ENCODE results near the gene LMF1.
"Not testable (repeated sequence)": the region's sequence is repeated elsewhere in the genome, so short reads cannot be mapped to it uniquely, and the experiment has no call there.

The LMF1 gene

GRCh38 chr16:886802-887731, 83.7 kb downstream of the LMF1 start:
- Histone ChIP-seq H3K36me3 (ENCODE audit: control insufficient read depth in 2 of 2, insufficient read depth in 2 of 2, low read length in 2 of 2) (peaks cover 4 to 5% of the 10 kb centered on the region in 2 donors), H3K9me3 (ENCODE audit: control insufficient read depth in 2 of 2, low read length in 2 of 2) (no peaks in the 10 kb centered on the region), H3K4me3 (ENCODE audit: low read length in 2 of 2) (no peak overlapping the region), H3K27ac (ENCODE audit: low read depth in 2 of 2, low read length in 2 of 2) (no peak overlapping the region), H3K9ac (ENCODE audit: low read depth in 1 of 2, low read length in 2 of 2) (no peak overlapping the region), H3K27me3 (ENCODE audit: control insufficient read depth in 2 of 2, insufficient read depth in 2 of 2, low read length in 2 of 2) (no peaks in the 10 kb centered on the region), H3K4me1 (ENCODE audit: control insufficient read depth in 2 of 2, insufficient read depth in 2 of 2, low read length in 2 of 2) (no peaks in the 10 kb centered on the region)

- Histone ChIP-seq H3K27me3 (ENCODE audit: control insufficient read depth in 2 of 2, insufficient read depth in 2 of 2, low read length in 2 of 2) (no peaks in the 10 kb centered on the region), H3K36me3 (ENCODE audit: control insufficient read depth in 2 of 2, insufficient read depth in 2 of 2, low read length in 2 of 2) (peaks cover 0 to 5% of the 10 kb centered on the region in 2 donors), H3K4me3 (ENCODE audit: low read length in 2 of 2) (no peak overlapping the region), H3K9ac (ENCODE audit: low read depth in 1 of 2, low read length in 2 of 2) (no peak overlapping the region), H3K4me1 (ENCODE audit: control insufficient read depth in 2 of 2, insufficient read depth in 2 of 2, low read length in 2 of 2) (no peaks in the 10 kb centered on the region), H3K9me3 (ENCODE audit: control insufficient read depth in 2 of 2, low read length in 2 of 2) (no peaks in the 10 kb centered on the region), H3K27ac (ENCODE audit: low read depth in 2 of 2, low read length in 2 of 2) (no peak overlapping the region)
Observed at GRCh38 chr16:886084-886543, 84.7 kb downstream of the LMF1 start.

- peaks cover 0 to 5% of the 10 kb centered on the region in 2 donors for H3K36me3 ChIP-seq (ENCODE audit: control insufficient read depth in 2 of 2, insufficient read depth in 2 of 2, low read length in 2 of 2)
- H3K27ac ChIP-seq (ENCODE audit: low read depth in 2 of 2, low read length in 2 of 2): no peak overlapping the region
Observed at GRCh38 chr16:885391-885790, 85.4 kb downstream of the LMF1 start.

GRCh38 chr16:884232-884631, 86.6 kb downstream of the LMF1 start:
- Histone ChIP-seq H3K4me1 (ENCODE audit: control insufficient read depth in 2 of 2, insufficient read depth in 2 of 2, low read length in 2 of 2) (no peaks in the 10 kb centered on the region), H3K36me3 (ENCODE audit: control insufficient read depth in 2 of 2, insufficient read depth in 2 of 2, low read length in 2 of 2) (peaks cover 0 to 5% of the 10 kb centered on the region in 2 donors), H3K9ac (ENCODE audit: low read depth in 1 of 2, low read length in 2 of 2) (no peak overlapping the region)

More at GRCh38 chr16:885391-885790, 85.4 kb downstream of the LMF1 start:
- Histone ChIP-seq H3K9ac (ENCODE audit: low read depth in 1 of 2, low read length in 2 of 2) (no peak overlapping the region), H3K4me1 (ENCODE audit: control insufficient read depth in 2 of 2, insufficient read depth in 2 of 2, low read length in 2 of 2) (no peaks in the 10 kb centered on the region), H3K4me3 (ENCODE audit: low read length in 2 of 2) (no peak overlapping the region), H3K9me3 (ENCODE audit: control insufficient read depth in 2 of 2, low read length in 2 of 2) (no peaks in the 10 kb centered on the region), H3K27me3 (ENCODE audit: control insufficient read depth in 2 of 2, insufficient read depth in 2 of 2, low read length in 2 of 2) (no peaks in the 10 kb centered on the region)

GRCh38 chr16:883781-884180, 87.0 kb downstream of the LMF1 start:
- no peaks in the 10 kb centered on the region for H3K4me1 ChIP-seq (ENCODE audit: control insufficient read depth in 2 of 2, insufficient read depth in 2 of 2, low read length in 2 of 2)
- peaks cover 0 to 5% of the 10 kb centered on the region in 2 donors for H3K36me3 ChIP-seq (ENCODE audit: control insufficient read depth in 2 of 2, insufficient read depth in 2 of 2, low read length in 2 of 2)
- no peak overlapping the region for H3K9ac ChIP-seq (ENCODE audit: low read depth in 1 of 2, low read length in 2 of 2)
- H3K27me3 ChIP-seq (ENCODE audit: control insufficient read depth in 2 of 2, insufficient read depth in 2 of 2, low read length in 2 of 2): no peaks in the 10 kb centered on the region
- no peak overlapping the region for H3K4me3 ChIP-seq (ENCODE audit: low read length in 2 of 2)
- no peak overlapping the region for H3K27ac ChIP-seq (ENCODE audit: low read depth in 2 of 2, low read length in 2 of 2)
- no peaks in the 10 kb centered on the region for H3K9me3 ChIP-seq (ENCODE audit: control insufficient read depth in 2 of 2, low read length in 2 of 2)

More at GRCh38 chr16:884232-884631, 86.6 kb downstream of the LMF1 start:
- H3K27me3 ChIP-seq (ENCODE audit: control insufficient read depth in 2 of 2, insufficient read depth in 2 of 2, low read length in 2 of 2): no peaks in the 10 kb centered on the region
- H3K4me3 ChIP-seq (ENCODE audit: low read length in 2 of 2): no peak overlapping the region
- no peak overlapping the region for H3K27ac ChIP-seq (ENCODE audit: low read depth in 2 of 2, low read length in 2 of 2)
- no peaks in the 10 kb centered on the region for H3K9me3 ChIP-seq (ENCODE audit: control insufficient read depth in 2 of 2, low read length in 2 of 2)

- peaks cover 0 to 5% of the 10 kb centered on the region in 2 donors for H3K36me3 ChIP-seq (ENCODE audit: control insufficient read depth in 2 of 2, insufficient read depth in 2 of 2, low read length in 2 of 2)
- H3K4me1 ChIP-seq (ENCODE audit: control insufficient read depth in 2 of 2, insufficient read depth in 2 of 2, low read length in 2 of 2): no peaks in the 10 kb centered on the region
- no peak overlapping the region for H3K4me3 ChIP-seq (ENCODE audit: low read length in 2 of 2)
- H3K9me3 ChIP-seq (ENCODE audit: control insufficient read depth in 2 of 2, low read length in 2 of 2): no peaks in the 10 kb centered on the region
- H3K27ac ChIP-seq (ENCODE audit: low read depth in 2 of 2, low read length in 2 of 2): no peak overlapping the region
- no peaks in the 10 kb centered on the region for H3K27me3 ChIP-seq (ENCODE audit: control insufficient read depth in 2 of 2, insufficient read depth in 2 of 2, low read length in 2 of 2)
- H3K9ac ChIP-seq (ENCODE audit: low read depth in 1 of 2, low read length in 2 of 2): no peak overlapping the region
Observed at GRCh38 chr16:883340-883739, 87.4 kb downstream of the LMF1 start.

GRCh38 chr16:882671-883070, 88.1 kb downstream of the LMF1 start:
- H3K27ac ChIP-seq (ENCODE audit: low read depth in 2 of 2, low read length in 2 of 2); H3K9ac ChIP-seq (ENCODE audit: low read depth in 1 of 2, low read length in 2 of 2); H3K4me1 ChIP-seq (ENCODE audit: control insufficient read depth in 2 of 2, insufficient read depth in 2 of 2, low read length in 2 of 2); H3K9me3 ChIP-seq (ENCODE audit: control insufficient read depth in 2 of 2, low read length in 2 of 2); H3K36me3 ChIP-seq (ENCODE audit: control insufficient read depth in 2 of 2, insufficient read depth in 2 of 2, low read length in 2 of 2); H3K27me3 ChIP-seq (ENCODE audit: control insufficient read depth in 2 of 2, insufficient read depth in 2 of 2, low read length in 2 of 2); H3K4me3 ChIP-seq (ENCODE audit: low read length in 2 of 2): not testable (repeated sequence)

GRCh38 chr16:882256-882655, 88.5 kb downstream of the LMF1 start:
- no peaks in the 10 kb centered on the region for H3K27me3 ChIP-seq (ENCODE audit: control insufficient read depth in 2 of 2, insufficient read depth in 2 of 2, low read length in 2 of 2)
- H3K36me3 ChIP-seq (ENCODE audit: control insufficient read depth in 2 of 2, insufficient read depth in 2 of 2, low read length in 2 of 2): peaks cover 0 to 5% of the 10 kb centered on the region in 2 donors
- no peak overlapping the region for H3K9ac ChIP-seq (ENCODE audit: low read depth in 1 of 2, low read length in 2 of 2)
- no peaks in the 10 kb centered on the region for H3K9me3 ChIP-seq (ENCODE audit: control insufficient read depth in 2 of 2, low read length in 2 of 2)
- no peak overlapping the region for H3K27ac ChIP-seq (ENCODE audit: low read depth in 2 of 2, low read length in 2 of 2)
- no peaks in the 10 kb centered on the region for H3K4me1 ChIP-seq (ENCODE audit: control insufficient read depth in 2 of 2, insufficient read depth in 2 of 2, low read length in 2 of 2)
- H3K4me3 ChIP-seq (ENCODE audit: low read length in 2 of 2): no peak overlapping the region

GRCh38 chr16:881219-882097, 89.3 kb downstream of the LMF1 start:
- no peaks in the 10 kb centered on the region for H3K27me3 ChIP-seq (ENCODE audit: control insufficient read depth in 2 of 2, insufficient read depth in 2 of 2, low read length in 2 of 2)
- H3K4me3 ChIP-seq (ENCODE audit: low read length in 2 of 2): no peak overlapping the region
- no peaks in the 10 kb centered on the region for H3K9me3 ChIP-seq (ENCODE audit: control insufficient read depth in 2 of 2, low read length in 2 of 2)
- H3K27ac ChIP-seq (ENCODE audit: low read depth in 2 of 2, low read length in 2 of 2): no peak overlapping the region
- no peak overlapping the region for H3K9ac ChIP-seq (ENCODE audit: low read depth in 1 of 2, low read length in 2 of 2)
- peaks cover 0 to 5% of the 10 kb centered on the region in 2 donors for H3K36me3 ChIP-seq (ENCODE audit: control insufficient read depth in 2 of 2, insufficient read depth in 2 of 2, low read length in 2 of 2)
- H3K4me1 ChIP-seq (ENCODE audit: control insufficient read depth in 2 of 2, insufficient read depth in 2 of 2, low read length in 2 of 2): no peaks in the 10 kb centered on the region
